ENCODE results near the gene CFB. TPM values are rescaled to one million over a fixed set of nuclear protein-coding genes. Genes with fewer than 3 reads are reported as not detected.

Gene CFB
- total and polyA plus RNA-seq, 9 of the 15 experiments (the other 6 are each of a cell fraction or from before 2014, with no cell fraction given), result 0.08 to 0.91 (median 0.22) TPM; not detected in 4

GRCh38 chr6:31948753-31949413 lies 3.0 kb downstream of the CFB start (continued):
- TF ChIP-seq FOXP4 (CRISPR knock-in tag; IDR thresholded peaks at IDR 0.05; ENCODE audit: borderline replicate concordance) (no peak), E2F5 (CRISPR knock-in tag; IDR thresholded peaks at IDR 0.05) (peak; percentile 40; the same call in 1 of the 2 replicates), ZNF695 (CRISPR knock-in tag; IDR thresholded peaks at IDR 0.05) (no peak), TRIM24 (IDR thresholded peaks at IDR 0.05) (peak; percentile 72 to 86; a peak in 3 of 4 replicates), NR2C2 (CRISPR knock-in tag; IDR thresholded peaks at IDR 0.05) (no peak), NR2C2 (tag; IDR thresholded peaks at IDR 0.05) (peak; percentile 74), L3MBTL2 (IDR thresholded peaks at IDR 0.05) (peak; percentile 87), ZFP36 (IDR thresholded peaks at IDR 0.05; ENCODE audit: low read depth, low read length, partially characterized antibody) (no peak), SNIP1 (IDR thresholded peaks at IDR 0.05; ENCODE audit: low read depth) (no peak), CXXC5 (CRISPR knock-in tag; IDR thresholded peaks at IDR 0.05) (peak; percentile 33; the same call in 1 of the 2 replicates), RBM17 (IDR thresholded peaks at IDR 0.05; ENCODE audit: borderline replicate concordance, low read depth, low read length) (no peak), PTRF (tag; IDR thresholded peaks at IDR 0.05) (no peak), ZBTB33 (CRISPR knock-in tag; IDR thresholded peaks at IDR 0.05) (no peak), RERE (CRISPR knock-in tag; IDR thresholded peaks at IDR 0.05; ENCODE audit: borderline replicate concordance) (no peak), GTF2F1 (IDR thresholded peaks at IDR 0.05; ENCODE audit: low read depth, low read length) (no peak), BRD9 (IDR thresholded peaks at IDR 0.05; ENCODE audit: low read depth, partially characterized antibody) (no peak), SREBF2 (CRISPR knock-in tag; IDR thresholded peaks at IDR 0.05) (no peak), TEAD2 (tag; IDR thresholded peaks at IDR 0.05) (no peak)
